HEK293 (cell line): ENCODE data around the gene XPO5.

Experiments used
- CTCF ChIA-PET: fragments of 350-600 bp; formaldehyde crosslinking; extraction: SDS; loops from one replicate; lab custom pipeline; 2021; ENCODE audit warnings: antibody characterized with exemption; lab: Yijun Ruan, JAX
- POLR2A ChIA-PET: fragments of 300-600 bp; formaldehyde crosslinking; extraction: SDS; loops from one replicate; lab custom pipeline; 2020; ENCODE audit warnings: antibody characterized with exemption, inconsistent platforms; lab: Yijun Ruan, JAX
- H3K27ac ChIP-seq: fragments of 200-500 bp; sonication (Bioruptor generic); 2 replicates; pipeline ENCODE4 v1.5.1; 2014; ENCODE audit warnings: low read depth, low read length, control low read depth, inconsistent platforms; ENCODE audit errors: extremely low read depth
- H3K36me3 ChIP-seq, 2 experiments: fragments of 200-500 bp in 1 of 2; sonication (Bioruptor generic) in 1 of 2; 1 replicate in 1 of 2; 2 replicates in 1 of 2; pipeline ENCODE4 v1.5.1; 2014 to 2017; ENCODE audit warnings: inconsistent platforms in 2 of 2, low read length in 2 of 2; ENCODE audit not compliant: control insufficient read depth in 2 of 2, insufficient read depth in 1 of 2
- H3K4me1 ChIP-seq: fragments of 200-500 bp; sonication (Bioruptor generic); 2 replicates; pipeline ENCODE4 v1.5.1; 2014; ENCODE audit warnings: mild to moderate bottlenecking, low read length, inconsistent platforms; ENCODE audit not compliant: control insufficient read depth, insufficient read depth
- H3K4me3 ChIP-seq: 2 replicates; pipeline ENCODE4 v1.5.1; 2011; ENCODE audit warnings: low read depth, mild to moderate bottlenecking, control low read depth, low read length, moderate library complexity
- H3K9me3 ChIP-seq: fragments of 200-500 bp; sonication (Bioruptor generic); 2 replicates; pipeline ENCODE4 v1.5.1; 2014; ENCODE audit warnings: low read depth, low read length, inconsistent platforms; ENCODE audit not compliant: control insufficient read depth, insufficient read depth
- GLIS1 ChIP-seq: fragments of 450-650 bp; formaldehyde crosslinking; IDR thresholded peaks from 2 replicates; pipeline ENCODE4 v1.5.1; 2016; ENCODE audit warnings: missing biosample characterization, missing genetic modification characterization
- REPIN1 ChIP-seq: fragments of 450-650 bp; formaldehyde crosslinking; IDR thresholded peaks from 2 replicates; pipeline ENCODE4 v1.5.1; 2017; ENCODE audit warnings: missing biosample characterization, missing genetic modification characterization, low read depth
- YY1 ChIP-seq: fragments of 450-650 bp; formaldehyde crosslinking; IDR thresholded peaks from 2 replicates; pipeline ENCODE4 v1.5.1; 2018; ENCODE audit warnings: missing biosample characterization, missing genetic modification characterization
- ZNF274 ChIP-seq, 2 experiments: fragments of 200-500 bp in 1 of 2; fragments of 450-650 bp in 1 of 2; sonication (Bioruptor generic) in 1 of 2; formaldehyde crosslinking in 1 of 2; IDR thresholded peaks; 2 replicates each; pipeline versions ENCODE4 v1.5.1 to v1.6.1; 2014 to 2016; ENCODE audit warnings: borderline replicate concordance in 1 of 2, inconsistent platforms in 1 of 2, low read length in 1 of 2, missing biosample characterization in 1 of 2, missing genetic modification characterization in 1 of 2
- ZNF585B ChIP-seq: fragments of 450-650 bp; formaldehyde crosslinking; IDR thresholded peaks from 2 replicates; pipeline ENCODE4 v1.5.1; 2016; ENCODE audit warnings: missing biosample characterization, missing genetic modification characterization
- ZNF785 ChIP-seq: fragments of 450-650 bp; formaldehyde crosslinking; IDR thresholded peaks from 2 replicates; pipeline ENCODE4 v1.5.1; 2016; ENCODE audit warnings: missing biosample characterization, missing genetic modification characterization
- TF ChIP-seq, protein P1 (sequence below): fragments of 450-650 bp; formaldehyde crosslinking; IDR thresholded peaks from 2 replicates; pipeline ENCODE4 v1.5.1; 2016; ENCODE audit warnings: missing biosample characterization, missing genetic modification characterization
- TF ChIP-seq, protein P2 (sequence below): fragments of 450-650 bp; formaldehyde crosslinking; IDR thresholded peaks from 2 replicates; pipeline ENCODE4 v1.5.1; 2016; ENCODE audit warnings: missing biosample characterization, missing genetic modification characterization
- TF ChIP-seq, protein P3 (sequence below): fragments of 450-650 bp; formaldehyde crosslinking; IDR thresholded peaks from 2 replicates; pipeline ENCODE4 v1.5.1; 2016; ENCODE audit warnings: missing biosample characterization, missing genetic modification characterization
- TF ChIP-seq, protein P4 (sequence below): fragments of 450-650 bp; formaldehyde crosslinking; IDR thresholded peaks from 2 replicates; pipeline ENCODE4 v1.5.1; 2016; ENCODE audit warnings: missing biosample characterization, missing genetic modification characterization

The XPO5 gene

DNA sequence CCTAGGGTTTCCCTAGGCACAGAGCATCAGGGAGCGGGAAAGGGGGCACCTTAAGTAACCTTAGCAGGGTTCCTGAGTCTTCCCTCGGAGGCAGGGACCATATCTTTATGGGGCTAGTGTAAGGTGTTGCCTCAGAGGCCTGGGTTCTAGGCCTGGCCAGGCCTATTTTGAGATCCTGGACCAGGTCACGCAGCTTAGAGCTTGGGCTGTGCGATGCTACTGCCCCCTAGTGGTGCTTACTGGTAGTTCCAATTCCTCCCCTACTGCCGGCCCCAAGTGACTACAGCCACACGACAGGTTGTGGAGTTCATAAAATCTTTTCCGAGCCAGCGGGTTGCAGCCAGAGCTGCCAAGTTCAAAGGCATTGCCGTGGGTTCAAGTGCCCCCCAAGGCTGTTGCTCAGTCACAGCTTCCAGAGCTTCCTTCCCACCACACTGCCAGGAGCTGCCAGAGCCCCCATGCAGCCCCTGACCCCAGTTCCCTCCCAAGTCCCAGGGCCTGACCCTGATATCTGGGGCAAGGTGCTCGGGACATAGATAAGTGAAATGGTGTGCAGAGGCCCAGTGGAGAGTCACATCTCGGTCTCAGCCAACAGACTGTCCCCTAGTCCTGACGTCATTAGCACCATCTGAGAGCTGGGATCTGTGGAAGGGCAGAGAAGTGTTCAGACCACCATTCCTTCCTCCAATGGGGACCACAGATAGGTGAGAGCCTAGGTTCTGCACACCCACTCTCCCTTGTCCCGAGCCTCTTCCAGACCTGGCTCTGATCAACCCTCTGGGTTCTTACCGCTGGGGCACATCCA, 69.0 kb downstream of the XPO5 start (continued):
- TF ChIP-seq ZNF274 (IDR thresholded peaks at IDR 0.05; ENCODE audit: low read length) = no peak
- TF ChIP-seq ZNF274 (tag by site-specific recombination; IDR thresholded peaks at IDR 0.05; ENCODE audit: borderline replicate concordance) = no peak
- TF ChIP-seq, protein P1, sequence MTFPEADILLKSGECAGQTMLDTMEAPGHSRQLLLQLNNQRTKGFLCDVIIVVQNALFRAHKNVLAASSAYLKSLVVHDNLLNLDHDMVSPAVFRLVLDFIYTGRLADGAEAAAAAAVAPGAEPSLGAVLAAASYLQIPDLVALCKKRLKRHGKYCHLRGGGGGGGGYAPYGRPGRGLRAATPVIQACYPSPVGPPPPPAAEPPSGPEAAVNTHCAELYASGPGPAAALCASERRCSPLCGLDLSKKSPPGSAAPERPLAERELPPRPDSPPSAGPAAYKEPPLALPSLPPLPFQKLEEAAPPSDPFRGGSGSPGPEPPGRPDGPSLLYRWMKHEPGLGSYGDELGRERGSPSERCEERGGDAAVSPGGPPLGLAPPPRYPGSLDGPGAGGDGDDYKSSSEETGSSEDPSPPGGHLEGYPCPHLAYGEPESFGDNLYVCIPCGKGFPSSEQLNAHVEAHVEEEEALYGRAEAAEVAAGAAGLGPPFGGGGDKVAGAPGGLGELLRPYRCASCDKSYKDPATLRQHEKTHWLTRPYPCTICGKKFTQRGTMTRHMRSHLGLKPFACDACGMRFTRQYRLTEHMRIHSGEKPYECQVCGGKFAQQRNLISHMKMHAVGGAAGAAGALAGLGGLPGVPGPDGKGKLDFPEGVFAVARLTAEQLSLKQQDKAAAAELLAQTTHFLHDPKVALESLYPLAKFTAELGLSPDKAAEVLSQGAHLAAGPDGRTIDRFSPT (tag by site-specific recombination) = no peak
- TF ChIP-seq, protein P2, sequence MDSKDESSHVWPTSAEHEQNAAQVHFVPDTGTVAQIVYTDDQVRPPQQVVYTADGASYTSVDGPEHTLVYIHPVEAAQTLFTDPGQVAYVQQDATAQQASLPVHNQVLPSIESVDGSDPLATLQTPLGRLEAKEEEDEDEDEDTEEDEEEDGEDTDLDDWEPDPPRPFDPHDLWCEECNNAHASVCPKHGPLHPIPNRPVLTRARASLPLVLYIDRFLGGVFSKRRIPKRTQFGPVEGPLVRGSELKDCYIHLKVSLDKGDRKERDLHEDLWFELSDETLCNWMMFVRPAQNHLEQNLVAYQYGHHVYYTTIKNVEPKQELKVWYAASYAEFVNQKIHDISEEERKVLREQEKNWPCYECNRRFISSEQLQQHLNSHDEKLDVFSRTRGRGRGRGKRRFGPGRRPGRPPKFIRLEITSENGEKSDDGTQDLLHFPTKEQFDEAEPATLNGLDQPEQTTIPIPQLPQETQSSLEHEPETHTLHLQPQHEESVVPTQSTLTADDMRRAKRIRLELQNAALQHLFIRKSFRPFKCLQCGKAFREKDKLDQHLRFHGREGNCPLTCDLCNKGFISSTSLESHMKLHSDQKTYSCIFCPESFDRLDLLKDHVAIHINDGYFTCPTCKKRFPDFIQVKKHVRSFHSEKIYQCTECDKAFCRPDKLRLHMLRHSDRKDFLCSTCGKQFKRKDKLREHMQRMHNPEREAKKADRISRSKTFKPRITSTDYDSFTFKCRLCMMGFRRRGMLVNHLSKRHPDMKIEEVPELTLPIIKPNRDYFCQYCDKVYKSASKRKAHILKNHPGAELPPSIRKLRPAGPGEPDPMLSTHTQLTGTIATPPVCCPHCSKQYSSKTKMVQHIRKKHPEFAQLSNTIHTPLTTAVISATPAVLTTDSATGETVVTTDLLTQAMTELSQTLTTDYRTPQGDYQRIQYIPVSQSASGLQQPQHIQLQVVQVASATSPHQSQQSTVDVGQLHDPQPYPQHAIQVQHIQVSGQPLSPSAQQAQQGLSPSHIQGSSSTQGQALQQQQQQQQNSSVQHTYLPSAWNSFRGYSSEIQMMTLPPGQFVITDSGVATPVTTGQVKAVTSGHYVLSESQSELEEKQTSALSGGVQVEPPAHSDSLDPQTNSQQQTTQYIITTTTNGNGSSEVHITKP (tag by site-specific recombination) = no peak
- no peak for TF ChIP-seq YY1 (tag by site-specific recombination)
- TF ChIP-seq, protein P3, sequence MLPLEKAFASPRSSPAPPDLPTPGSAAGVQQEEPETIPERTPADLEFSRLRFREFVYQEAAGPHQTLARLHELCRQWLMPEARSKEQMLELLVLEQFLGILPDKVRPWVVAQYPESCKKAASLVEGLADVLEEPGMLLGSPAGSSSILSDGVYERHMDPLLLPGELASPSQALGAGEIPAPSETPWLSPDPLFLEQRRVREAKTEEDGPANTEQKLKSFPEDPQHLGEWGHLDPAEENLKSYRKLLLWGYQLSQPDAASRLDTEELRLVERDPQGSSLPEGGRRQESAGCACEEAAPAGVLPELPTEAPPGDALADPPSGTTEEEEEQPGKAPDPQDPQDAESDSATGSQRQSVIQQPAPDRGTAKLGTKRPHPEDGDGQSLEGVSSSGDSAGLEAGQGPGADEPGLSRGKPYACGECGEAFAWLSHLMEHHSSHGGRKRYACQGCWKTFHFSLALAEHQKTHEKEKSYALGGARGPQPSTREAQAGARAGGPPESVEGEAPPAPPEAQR (tag by site-specific recombination) = no peak
- no peak for TF ChIP-seq ZNF585B (tag by site-specific recombination)
- TF ChIP-seq REPIN1 (tag by site-specific recombination) = no peak
- TF ChIP-seq, all 188 proteins: peak for 24

DNA sequence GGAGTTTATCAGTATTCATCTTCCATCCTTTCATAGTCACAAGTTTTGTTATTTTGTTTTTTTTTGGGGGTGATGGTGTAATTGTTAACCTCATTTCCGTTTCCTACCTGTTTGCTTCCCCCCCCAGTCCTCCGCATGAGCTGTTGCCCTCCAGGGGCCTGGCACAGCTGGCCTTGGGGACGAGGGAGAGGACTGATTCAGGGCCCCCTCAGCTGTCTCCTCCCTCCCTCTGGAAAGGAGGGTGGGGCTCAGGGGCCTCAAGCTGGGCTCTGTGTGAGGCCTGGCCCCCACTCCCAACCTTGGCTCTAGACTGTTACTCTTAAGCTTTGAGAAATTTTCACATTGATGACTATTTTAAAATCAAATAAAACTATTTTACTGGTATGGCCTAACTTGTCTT, 69.7 kb downstream of the XPO5 start:
- H3K4me1 ChIP-seq = no peaks in the 10 kb centered on the region
- peak; percentile 47 for TF ChIP-seq GLIS1 (tag by site-specific recombination)
- TF ChIP-seq, protein P4, sequence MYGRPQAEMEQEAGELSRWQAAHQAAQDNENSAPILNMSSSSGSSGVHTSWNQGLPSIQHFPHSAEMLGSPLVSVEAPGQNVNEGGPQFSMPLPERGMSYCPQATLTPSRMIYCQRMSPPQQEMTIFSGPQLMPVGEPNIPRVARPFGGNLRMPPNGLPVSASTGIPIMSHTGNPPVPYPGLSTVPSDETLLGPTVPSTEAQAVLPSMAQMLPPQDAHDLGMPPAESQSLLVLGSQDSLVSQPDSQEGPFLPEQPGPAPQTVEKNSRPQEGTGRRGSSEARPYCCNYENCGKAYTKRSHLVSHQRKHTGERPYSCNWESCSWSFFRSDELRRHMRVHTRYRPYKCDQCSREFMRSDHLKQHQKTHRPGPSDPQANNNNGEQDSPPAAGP (tag by site-specific recombination) = no peak
- peaks cover 3 to 53% of the 10 kb centered on the region in 2 experiments; a peak in 2 of 3 replicates for H3K36me3 ChIP-seq
- CTCF ChIA-PET = interaction anchor here (0.6 to 8.5 kb wide), 42 partner anchors 10 to 746 kb away, joined by 3 to 142 read pairs (median 6); partner anchors contain the start of genes ABCC10, DLK2, DNPH1 and POLH
- no peaks in the 10 kb centered on the region for H3K9me3 ChIP-seq
- H3K4me3 ChIP-seq = no peak overlapping the region
- POLR2A ChIA-PET = interaction anchor here (0.6 to 3.3 kb wide), 12 partner anchors 10 to 324 kb away, joined by 3 to 14 read pairs (median 3); partner anchors contain the start of genes ABCC10, CUL9, DLK2 and POLR1C
- no peak overlapping the region for H3K27ac ChIP-seq

DNA sequence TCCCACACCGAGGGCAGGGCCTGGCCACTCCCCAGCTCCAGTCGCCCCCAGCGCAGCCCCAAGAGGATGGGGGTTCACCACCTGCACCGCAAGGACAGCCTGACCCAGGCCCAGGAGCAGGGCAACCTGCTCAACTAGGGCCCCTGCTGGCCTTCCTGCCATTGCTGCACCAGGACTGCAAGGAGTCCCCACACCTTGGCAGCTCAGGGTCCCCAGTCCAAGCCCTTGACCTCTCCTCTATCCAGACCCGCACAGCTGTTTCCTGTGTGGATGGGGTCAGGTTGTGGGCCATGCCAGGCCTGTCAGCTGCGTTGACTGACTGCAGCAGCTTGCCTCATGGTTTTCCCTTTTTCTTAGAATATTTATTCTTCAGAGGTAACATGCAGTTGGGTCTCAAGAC, 70.1 kb downstream of the XPO5 start:
- Histone ChIP-seq H3K9me3 (no peaks in the 10 kb centered on the region), H3K4me1 (no peaks in the 10 kb centered on the region), H3K36me3 (peaks cover 3 to 54% of the 10 kb centered on the region in 2 experiments; a peak in 2 of 3 replicates), H3K27ac (no peak overlapping the region), H3K4me3 (no peak overlapping the region)
- ChIA-PET CTCF (interaction anchor here (0.6 to 8.5 kb wide), 28 partner anchors 10 to 605 kb away, joined by 3 to 142 read pairs (median 7); partner anchors contain the start of genes ABCC10, DLK2, POLR1C and YIPF3), POLR2A (interaction anchor here (1.1 to 3.3 kb wide), 5 partner anchors 9 to 78 kb away, joined by 3 to 14 read pairs (median 3); partner anchors contain the start of genes ABCC10, POLR1C and YIPF3)
- TF ChIP-seq ZNF274 (IDR thresholded peaks at IDR 0.05; ENCODE audit: low read length) (no peak), ZNF274 (tag by site-specific recombination; IDR thresholded peaks at IDR 0.05; ENCODE audit: borderline replicate concordance) (no peak), ZNF585B (tag by site-specific recombination) (no peak), ZNF785 (tag by site-specific recombination) (no peak)
- TF ChIP-seq, all 188 proteins: peak for 0
